GM10847 (cell line): ENCODE measurements around the gene RHOD.

ENCODE experiments used
- POLR2A ChIP-seq: IDR thresholded peaks from 2 replicates; pipeline ENCODE4 v1.6.1; 2011; ENCODE audit not compliant: insufficient read length; ENCODE audit errors: extremely low read depth

Gene RHOD

DNA sequence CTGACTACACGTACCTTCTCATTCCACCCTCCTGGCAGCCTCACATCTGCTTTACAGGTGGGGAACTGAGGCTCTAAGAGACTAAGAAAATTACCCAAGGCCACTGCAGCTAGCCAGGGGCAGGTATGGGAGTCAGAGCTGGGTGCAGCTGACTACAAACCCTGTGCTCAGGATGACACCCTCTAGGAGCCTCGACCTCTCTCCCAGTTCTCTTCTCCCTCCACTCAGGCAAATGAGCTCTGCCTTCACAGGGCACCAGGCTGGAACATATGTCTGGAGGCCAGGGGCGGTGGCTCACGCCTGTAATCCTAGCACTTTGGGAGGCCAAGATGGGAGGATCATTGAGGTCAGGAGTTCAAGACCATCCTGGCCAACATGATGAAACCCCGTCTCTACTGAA lies 29.7 kb upstream of the RHOD start:
- no peak for TF ChIP-seq POLR2A

GRCh38 chr11:67027483-67027930 lies 29.1 kb upstream of the RHOD start:
- no peak for TF ChIP-seq POLR2A

- no peak for TF ChIP-seq POLR2A
Measured at GRCh38 chr11:67027943-67028542, 28.6 kb upstream of the RHOD start.

DNA sequence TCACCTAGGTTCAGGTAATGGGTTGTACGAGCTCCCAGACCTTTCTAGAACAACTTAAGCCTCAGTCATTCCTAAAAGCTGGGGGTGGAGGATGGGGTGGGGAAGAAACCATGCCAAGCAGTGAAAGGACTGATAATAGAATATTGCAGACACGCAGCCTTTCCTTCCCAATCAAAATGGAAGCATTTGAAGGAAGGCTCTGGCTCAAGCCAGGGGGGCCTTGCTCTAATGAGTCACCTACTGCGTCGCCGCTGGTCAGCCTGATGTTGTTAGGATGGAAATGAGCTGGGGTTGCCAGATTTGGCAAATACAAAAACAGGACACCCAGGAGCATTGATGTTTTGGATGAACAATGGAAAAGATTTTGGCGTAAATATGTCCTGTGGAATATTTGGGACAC lies 27.5 kb upstream of the RHOD start:
- TF ChIP-seq POLR2A = no peak

GRCh38 chr11:67030976-67031375 lies 25.7 kb upstream of the RHOD start:
- TF ChIP-seq POLR2A = no peak

DNA sequence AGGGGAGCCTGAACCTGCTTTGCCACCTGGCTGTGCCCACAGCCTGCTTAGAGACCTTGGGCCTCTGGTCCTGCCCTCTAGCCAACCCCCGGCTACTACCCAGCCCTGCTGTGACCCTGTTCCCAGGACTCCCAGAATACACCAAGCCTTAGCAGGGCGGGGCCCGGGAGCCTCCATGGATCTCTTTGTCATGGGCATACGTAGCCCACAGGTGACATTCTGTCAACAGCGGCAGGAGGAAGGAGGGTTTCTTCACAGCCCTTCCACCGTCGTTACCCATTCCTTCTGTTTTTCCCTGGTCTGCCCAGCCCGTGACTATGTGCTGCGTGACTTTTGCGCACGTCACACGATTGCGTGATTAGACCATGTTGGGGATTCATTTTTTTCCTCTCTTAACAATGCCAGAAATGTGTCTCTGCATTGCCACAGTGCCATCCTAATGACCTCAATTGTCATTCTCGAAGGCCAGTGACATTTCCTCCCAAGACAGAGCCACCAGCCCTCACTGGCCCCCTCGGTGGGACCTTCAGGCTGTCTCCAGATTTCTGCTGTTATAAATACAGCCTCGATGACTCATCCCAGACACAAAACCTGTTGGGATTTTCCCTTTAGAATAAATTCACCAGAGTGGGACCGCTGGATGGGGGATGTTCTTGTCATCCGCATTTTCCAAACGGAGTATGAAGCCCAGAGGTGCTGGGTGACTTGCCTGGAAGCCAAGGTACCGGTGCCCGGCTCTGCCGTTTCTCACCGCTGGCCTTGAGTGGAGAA lies 24.7 kb upstream of the RHOD start:
- TF ChIP-seq POLR2A = no peak

- TF ChIP-seq POLR2A = no peak
Measured at GRCh38 chr11:67032830-67033551, 23.7 kb upstream of the RHOD start.

- no peak for TF ChIP-seq POLR2A
Measured at GRCh38 chr11:67033661-67034166, 22.9 kb upstream of the RHOD start.

DNA sequence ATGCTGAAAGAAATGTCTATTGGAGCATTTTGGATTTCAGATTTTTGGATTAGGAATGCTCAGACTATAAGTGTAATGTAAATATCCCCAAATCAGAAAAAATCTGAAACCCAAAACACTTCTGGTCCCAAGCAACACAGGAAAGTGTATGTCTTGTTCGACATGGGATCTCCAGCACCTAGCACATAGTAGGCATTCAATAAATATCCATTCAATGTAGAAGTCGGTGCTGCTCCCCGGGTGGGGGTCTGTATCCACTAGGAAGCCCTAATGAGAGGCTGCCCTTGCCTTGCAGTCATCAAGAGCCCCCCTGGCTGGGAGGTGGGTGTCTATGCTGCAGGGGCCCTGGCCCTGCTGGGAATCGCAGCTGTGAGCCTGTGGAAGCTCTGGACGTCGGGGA lies 22.3 kb upstream of the RHOD start:
- no peak for TF ChIP-seq POLR2A

DNA sequence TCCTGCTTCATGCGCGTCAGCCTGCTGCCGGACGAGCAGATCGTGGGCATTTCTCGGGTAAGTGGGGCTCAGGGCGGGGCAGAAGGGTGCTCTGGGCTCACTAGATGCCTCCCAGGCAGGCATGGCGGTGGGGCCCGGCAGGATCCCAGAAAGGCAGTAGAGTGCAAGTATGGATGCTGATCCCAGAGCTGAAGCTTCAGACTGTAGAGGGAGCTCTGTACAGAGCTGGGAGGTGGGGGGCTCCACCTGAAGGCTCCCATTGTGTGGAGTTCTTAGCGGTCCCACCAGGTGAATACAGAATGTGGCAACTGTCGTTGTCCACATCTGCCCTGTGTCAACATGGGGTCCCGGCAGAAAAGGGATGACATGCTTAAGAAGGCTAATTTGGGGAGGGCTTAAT lies 16.5 kb upstream of the RHOD start:
- no peak for TF ChIP-seq POLR2A

DNA sequence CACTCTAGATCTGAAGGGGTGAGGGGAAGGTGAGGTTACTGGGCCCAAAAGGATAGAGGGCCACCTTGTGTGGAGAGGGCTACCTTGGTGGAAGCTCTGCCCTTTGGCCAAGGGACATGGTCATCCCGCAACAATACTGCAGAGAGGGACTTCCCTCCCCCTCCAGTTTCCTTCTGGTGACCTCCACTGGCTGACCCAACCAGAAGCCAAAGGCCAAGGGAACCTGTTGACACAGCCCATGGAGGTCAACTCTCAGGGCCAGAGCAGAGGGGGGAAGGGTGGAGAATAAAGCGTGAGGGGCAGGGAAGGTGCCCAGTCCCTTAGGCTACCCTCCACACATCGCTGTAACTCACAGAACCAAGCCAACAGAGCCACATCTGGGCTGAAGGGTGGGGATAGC lies 15.0 kb upstream of the RHOD start:
- no peak for TF ChIP-seq POLR2A

- TF ChIP-seq POLR2A = no peak
Measured at GRCh38 chr11:67043572-67044349, 12.9 kb upstream of the RHOD start.

DNA sequence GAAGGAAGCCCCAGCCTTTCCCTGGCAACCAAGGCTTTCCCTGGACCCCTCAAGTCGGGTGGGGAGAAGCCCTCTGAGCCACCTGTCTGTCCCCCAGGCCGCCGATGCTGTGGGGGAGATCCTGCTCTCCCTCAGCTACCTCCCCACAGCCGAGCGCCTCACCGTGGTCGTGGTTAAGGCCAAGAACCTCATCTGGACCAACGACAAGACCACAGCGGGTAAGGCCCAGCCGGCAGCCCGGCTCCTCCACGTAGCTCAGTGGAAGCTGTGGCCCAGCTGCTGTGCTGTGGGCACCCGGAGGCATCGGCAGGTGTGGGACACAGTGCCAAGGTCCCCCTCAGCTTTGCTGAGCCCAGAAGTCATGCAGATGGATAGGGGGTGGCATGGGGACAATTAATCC lies 12.2 kb upstream of the RHOD start:
- no peak for TF ChIP-seq POLR2A

- no peak for TF ChIP-seq POLR2A
Measured at GRCh38 chr11:67045314-67045713, 11.3 kb upstream of the RHOD start.

- no peak for TF ChIP-seq POLR2A
Measured at GRCh38 chr11:67048515-67049130, 8.0 kb upstream of the RHOD start.
